ENCODE data around the gene CORO2A. TPM values are rescaled to one million over a fixed set of nuclear protein-coding genes. Genes with fewer than 3 reads are reported as not detected.

Gene CORO2A
- total and polyA plus RNA-seq, 2 of the 13 experiments (the other 11 are each of a cell fraction or from before 2014, with no cell fraction given) = 14.4 to 15.3 TPM

GRCh38 chr9:98118640-98119601 is 73.5 kb downstream of the CORO2A start, which contains the start of gene TRIM14 (continued):
- TF ChIP-seq STAT6 (CRISPR knock-in tag; IDR thresholded peaks at IDR 0.05; ENCODE audit: borderline replicate concordance) = no peak
- no peak for TF ChIP-seq ZFP1 (CRISPR knock-in tag; IDR thresholded peaks at IDR 0.05)
- 0 out of 2 replicates have a peak, but pooled peaks have one; percentile 21 for TF ChIP-seq ZNF839 (CRISPR knock-in tag; IDR thresholded peaks at IDR 0.05; ENCODE audit: borderline replicate concordance)
- no peak for TF ChIP-seq TCF7 (IDR thresholded peaks at IDR 0.05; ENCODE audit: low read depth)
- no peak for TF ChIP-seq ZNF12 (CRISPR knock-in tag; IDR thresholded peaks at IDR 0.05)
- peak; percentile 21; the same call in 1 of the 2 replicates for TF ChIP-seq NRL (CRISPR knock-in tag; IDR thresholded peaks at IDR 0.05; ENCODE audit: borderline replicate concordance)
- peak; percentile 59; the same call in 1 of the 2 replicates for TF ChIP-seq ELF3 (CRISPR knock-in tag; IDR thresholded peaks at IDR 0.05)
- no peak for TF ChIP-seq ZNF318 (CRISPR knock-in tag; IDR thresholded peaks at IDR 0.05)
- peak; percentile 91; the same call in 1 of the 2 replicates for TF ChIP-seq MXD1 (CRISPR knock-in tag; IDR thresholded peaks at IDR 0.05)
- peak; percentile 74 for TF ChIP-seq SAP130 (CRISPR knock-in tag; IDR thresholded peaks at IDR 0.05; ENCODE audit: low read depth)
- TF ChIP-seq CREB3 (CRISPR knock-in tag; IDR thresholded peaks at IDR 0.05) = no peak
- TF ChIP-seq ZNF674 (CRISPR knock-in tag; IDR thresholded peaks at IDR 0.05; ENCODE audit: low read depth) = no peak
- no peak for TF ChIP-seq PBX2 (CRISPR knock-in tag; IDR thresholded peaks at IDR 0.05)
- no peak; the same call in 1 of the 2 replicates for TF ChIP-seq PPARG (CRISPR knock-in tag; conservative IDR thresholded peaks at IDR 0.05)
- no peak for TF ChIP-seq NFRKB (IDR thresholded peaks at IDR 0.05)

Measured in HepG2 (cell line).